ENCODE measurements around the gene REM2. TPM values are rescaled to one million over a fixed set of nuclear protein-coding genes. Genes with fewer than 3 reads are reported as not detected.

Gene REM2
- total RNA-seq, 4 donors from 2014 or later, result 0.83 to 1.6 TPM; not detected in 2

DNA sequence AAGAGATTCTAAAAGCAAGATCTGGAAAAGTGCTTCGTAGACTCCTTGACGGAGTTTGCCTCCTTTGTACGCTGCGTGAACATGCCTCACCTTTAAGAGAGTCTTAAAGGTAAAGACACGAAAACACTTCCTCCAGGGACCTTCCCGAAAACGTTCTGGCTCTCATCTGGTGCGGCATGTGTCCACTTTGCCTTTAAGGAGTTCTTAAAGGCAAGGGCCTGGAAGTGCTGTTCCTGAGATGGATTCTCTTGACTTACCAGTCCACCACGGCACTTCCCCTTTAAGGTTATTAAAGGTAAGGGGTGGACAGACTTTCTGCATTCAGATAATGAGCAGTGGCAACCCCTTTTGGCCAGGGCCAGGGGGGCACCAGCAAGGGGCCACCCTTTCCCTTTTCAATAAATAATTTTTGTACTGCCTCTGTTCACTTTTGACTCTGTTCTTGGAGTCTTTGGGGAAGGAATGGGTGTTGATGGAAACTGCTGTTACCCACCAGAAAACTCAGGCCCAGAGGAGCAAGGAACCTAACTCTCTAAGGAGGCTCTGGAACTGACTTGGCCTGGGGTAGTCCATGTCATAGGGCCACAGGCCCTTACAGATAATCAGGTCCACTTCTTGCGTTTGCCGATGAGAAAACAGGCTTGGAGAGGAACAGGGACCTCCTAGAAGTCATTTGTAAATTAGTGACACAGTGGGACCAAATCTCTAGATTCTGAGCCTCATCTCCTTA, 4.4 kb downstream of the REM2 start:
- peak overlapping the region; percentile 34 to 56 for H3K4me3 ChIP-seq
- no peaks in the 10 kb centered on the region for H3K4me1 ChIP-seq
- no peaks in the 10 kb centered on the region for H3K36me3 ChIP-seq
- DNase-seq, result peak; percentile 52 to 80
- intact Hi-C loops (cut with DNase I; ENCODE audit: low total_unique reads), result no loop called here
- TF ChIP-seq, protein P1, sequence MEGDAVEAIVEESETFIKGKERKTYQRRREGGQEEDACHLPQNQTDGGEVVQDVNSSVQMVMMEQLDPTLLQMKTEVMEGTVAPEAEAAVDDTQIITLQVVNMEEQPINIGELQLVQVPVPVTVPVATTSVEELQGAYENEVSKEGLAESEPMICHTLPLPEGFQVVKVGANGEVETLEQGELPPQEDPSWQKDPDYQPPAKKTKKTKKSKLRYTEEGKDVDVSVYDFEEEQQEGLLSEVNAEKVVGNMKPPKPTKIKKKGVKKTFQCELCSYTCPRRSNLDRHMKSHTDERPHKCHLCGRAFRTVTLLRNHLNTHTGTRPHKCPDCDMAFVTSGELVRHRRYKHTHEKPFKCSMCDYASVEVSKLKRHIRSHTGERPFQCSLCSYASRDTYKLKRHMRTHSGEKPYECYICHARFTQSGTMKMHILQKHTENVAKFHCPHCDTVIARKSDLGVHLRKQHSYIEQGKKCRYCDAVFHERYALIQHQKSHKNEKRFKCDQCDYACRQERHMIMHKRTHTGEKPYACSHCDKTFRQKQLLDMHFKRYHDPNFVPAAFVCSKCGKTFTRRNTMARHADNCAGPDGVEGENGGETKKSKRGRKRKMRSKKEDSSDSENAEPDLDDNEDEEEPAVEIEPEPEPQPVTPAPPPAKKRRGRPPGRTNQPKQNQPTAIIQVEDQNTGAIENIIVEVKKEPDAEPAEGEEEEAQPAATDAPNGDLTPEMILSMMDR (IDR thresholded peaks at IDR 0.05), result no peak
- no peak for TF ChIP-seq POLR2A (IDR thresholded peaks at IDR 0.05)
- no peaks in the 10 kb centered on the region for H3K27me3 ChIP-seq
- peak overlapping the region; percentile 44 to 82 for H3K27ac ChIP-seq
- no peaks in the 10 kb centered on the region for H3K9me3 ChIP-seq

DNA sequence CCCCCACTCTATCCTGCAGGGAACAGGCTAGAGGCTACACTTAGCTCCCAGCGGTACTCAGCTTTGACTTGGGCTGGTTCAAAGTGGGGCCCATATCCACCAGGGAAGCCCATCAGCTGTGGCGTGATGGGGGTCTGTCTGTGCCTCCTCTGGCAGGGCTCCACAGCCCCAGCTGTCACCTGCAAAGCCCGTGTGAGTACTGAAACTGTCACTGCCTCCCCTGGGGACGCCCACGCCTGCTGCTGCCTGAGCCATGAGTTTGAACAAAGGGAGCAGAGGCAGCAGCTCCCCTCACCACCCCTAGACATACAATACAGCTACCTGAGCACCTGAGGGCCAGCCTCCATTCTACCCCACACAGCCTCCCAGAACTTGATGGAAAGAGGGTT, 5.0 kb downstream of the REM2 start:
- no peak overlapping the region for H3K4me3 ChIP-seq
- no peaks in the 10 kb centered on the region for H3K9me3 ChIP-seq
- no peak for DNase-seq
- H3K4me1 ChIP-seq, result no peaks in the 10 kb centered on the region
- TF ChIP-seq, protein P1 (IDR thresholded peaks at IDR 0.05), result no peak
- TF ChIP-seq POLR2A (IDR thresholded peaks at IDR 0.05), result no peak
- H3K36me3 ChIP-seq, result no peaks in the 10 kb centered on the region
- intact Hi-C loops (cut with DNase I; ENCODE audit: low total_unique reads), result no loop called here
- peak overlapping the region; percentile 44 to 82 for H3K27ac ChIP-seq
- H3K27me3 ChIP-seq, result no peaks in the 10 kb centered on the region

DNA sequence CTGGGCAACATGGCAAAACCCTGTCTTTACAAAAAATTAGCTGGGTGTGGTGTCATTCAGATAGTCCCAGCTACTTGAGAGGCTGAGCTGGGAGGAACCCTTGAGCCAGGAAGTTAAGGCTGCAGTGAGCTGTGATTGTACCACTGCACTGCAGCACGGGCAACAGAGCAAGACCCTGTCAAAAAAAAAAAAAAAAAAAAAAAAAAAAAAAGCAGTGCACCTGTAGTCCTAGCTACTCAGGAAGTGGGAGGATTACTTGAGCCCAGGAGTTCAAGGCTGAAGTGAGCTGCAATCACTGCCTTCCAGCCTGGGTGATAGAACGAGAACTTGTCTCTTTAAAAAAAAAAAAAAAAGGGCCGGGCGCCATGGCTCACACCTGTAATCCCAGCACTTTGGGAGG, 5.6 kb downstream of the REM2 start:
- Histone ChIP-seq H3K27me3 (no peaks in the 10 kb centered on the region), H3K9me3 (no peaks in the 10 kb centered on the region), H3K4me3 (no peak overlapping the region), H3K27ac (no peak overlapping the region), H3K36me3 (no peaks in the 10 kb centered on the region), H3K4me1 (no peaks in the 10 kb centered on the region)
- TF ChIP-seq, protein P1 (IDR thresholded peaks at IDR 0.05), result no peak
- no peak for TF ChIP-seq POLR2A (IDR thresholded peaks at IDR 0.05)
- intact Hi-C loops (cut with DNase I; ENCODE audit: low total_unique reads), result no loop called here
- DNase-seq, result no peak

DNA sequence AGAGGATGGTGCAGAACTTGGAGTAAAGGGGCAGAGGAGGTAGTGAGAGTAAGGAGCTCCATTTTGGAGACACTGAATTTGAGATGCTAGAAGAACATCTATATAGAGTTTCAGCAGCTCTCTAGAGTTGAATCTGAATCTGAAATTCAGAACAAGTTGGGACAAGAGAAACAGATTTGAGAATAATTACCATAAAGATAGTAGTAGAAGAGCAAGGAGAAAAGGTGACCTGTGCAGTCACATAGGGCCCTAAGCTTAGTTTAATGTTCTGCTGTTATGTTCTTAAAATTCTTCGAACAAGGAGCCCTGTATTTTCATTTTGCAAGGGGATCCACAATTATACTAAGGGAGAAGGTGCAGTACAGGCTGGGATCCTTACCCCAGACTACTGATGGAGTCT, 7.4 kb downstream of the REM2 start:
- H3K27me3 ChIP-seq, result no peaks in the 10 kb centered on the region
- DNase-seq, result no peak
- H3K36me3 ChIP-seq, result no peaks in the 10 kb centered on the region
- no peak overlapping the region for H3K4me3 ChIP-seq
- H3K4me1 ChIP-seq, result no peaks in the 10 kb centered on the region
- TF ChIP-seq, protein P1 (IDR thresholded peaks at IDR 0.05), result no peak
- TF ChIP-seq POLR2A (IDR thresholded peaks at IDR 0.05), result no peak
- intact Hi-C loops (cut with DNase I; ENCODE audit: low total_unique reads), result no loop called here
- H3K27ac ChIP-seq, result no peak overlapping the region
- H3K9me3 ChIP-seq, result no peaks in the 10 kb centered on the region

DNA sequence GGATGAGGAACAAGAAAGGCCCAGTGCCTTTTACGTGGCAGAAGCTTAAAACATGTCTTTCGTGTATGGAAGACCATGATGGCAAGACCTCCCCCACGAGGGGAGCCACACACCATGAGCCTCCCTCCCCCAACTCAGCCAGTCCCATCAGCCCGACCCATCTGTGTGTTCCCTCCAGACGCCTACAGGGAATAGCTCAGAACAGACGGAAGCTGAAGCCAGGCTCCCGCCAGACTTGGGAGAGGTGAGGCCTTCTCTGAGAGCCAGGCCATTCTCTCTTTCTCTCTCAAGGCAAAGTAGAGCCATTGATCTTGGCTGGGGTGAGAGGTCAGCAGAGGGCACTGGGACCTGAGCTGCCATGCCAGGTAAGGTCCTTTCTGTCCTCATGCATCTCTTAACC, 9.5 kb downstream of the REM2 start:
- Histone ChIP-seq H3K4me3 (no peak overlapping the region), H3K36me3 (no peaks in the 10 kb centered on the region), H3K9me3 (no peaks in the 10 kb centered on the region), H3K27me3 (no peaks in the 10 kb centered on the region), H3K4me1 (no peaks in the 10 kb centered on the region), H3K27ac (no peak overlapping the region)
- intact Hi-C loops (cut with DNase I; ENCODE audit: low total_unique reads), result no loop called here
- TF ChIP-seq, protein P1 (IDR thresholded peaks at IDR 0.05), result no peak
- no peak for TF ChIP-seq POLR2A (IDR thresholded peaks at IDR 0.05)
- no peak for DNase-seq
